A172 (cell line): ENCODE results near the gene KIAA0040. TPM values are rescaled to one million over a fixed set of nuclear protein-coding genes. Genes with fewer than 3 reads are reported as not detected.
"Not testable (repeated sequence)": the region's sequence is repeated elsewhere in the genome, so short reads cannot be mapped to it uniquely, and the experiment has no call there.

Experiments used
- DNase-seq: peaks from one replicate; pipeline ENCODE4 v3.0.0-alpha.2; 2015; ENCODE audit warnings: low spot score
- total RNA-seq: library from RNA; depleted of rRNA; stranded (reverse); fragments of >200 nt; shearing (Covaris generic); gene quantifications from 2 replicates; pipeline ENCODE4 v1.2.3, GENCODE V29; 2014

KIAA0040 gene
- total RNA-seq, 1 experiment from 2014 or later: 0.24 TPM

- no peak for DNase-seq
Measured at GRCh38 chr1:175137369-175137768, 55.2 kb downstream of the KIAA0040 start.

DNA sequence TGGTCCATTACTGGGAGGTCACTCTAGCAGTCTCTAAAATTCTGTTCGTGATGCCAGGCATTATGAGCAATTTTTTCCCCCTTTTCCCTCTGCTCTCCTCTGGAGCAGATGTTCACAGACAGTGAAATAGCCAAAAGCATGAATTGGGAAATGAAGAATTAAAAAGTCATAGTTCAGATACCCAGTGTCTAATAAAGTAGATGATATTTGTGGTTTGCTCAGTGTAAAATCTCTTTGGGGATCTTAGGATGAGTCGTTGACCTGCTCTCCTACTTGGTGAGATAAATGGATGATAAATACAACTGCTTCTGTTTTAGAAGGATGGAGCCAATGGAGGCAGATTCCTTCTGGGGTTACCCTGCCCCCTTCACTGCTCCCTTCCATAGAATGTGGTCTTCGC is 56.3 kb downstream of the KIAA0040 start:
- DNase-seq: no peak

DNA sequence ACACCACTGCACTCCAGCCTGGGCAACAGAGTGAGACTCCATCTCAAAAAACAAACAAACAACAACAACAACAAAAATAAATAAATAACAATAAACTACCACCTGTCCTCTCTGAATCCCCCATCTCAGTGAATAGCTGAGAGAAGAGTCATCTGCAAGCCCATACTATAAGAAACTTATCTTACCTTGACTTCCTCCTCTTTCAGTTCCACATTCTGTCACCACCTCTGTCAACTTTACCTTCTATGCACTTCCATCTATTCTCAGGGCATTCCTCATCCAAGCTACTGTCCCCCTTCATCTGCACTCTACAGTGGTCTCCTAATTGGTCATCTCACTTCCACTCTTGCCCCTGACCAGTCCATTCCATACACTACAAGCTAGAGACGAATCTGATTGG is 58.1 kb downstream of the KIAA0040 start:
- DNase-seq: no peak

GRCh38 chr1:175133673-175134435 is 58.7 kb downstream of the KIAA0040 start:
- DNase-seq: no peak

- DNase-seq: peak; percentile 50
Measured at GRCh38 chr1:175132436-175132835, 60.1 kb downstream of the KIAA0040 start.

DNA sequence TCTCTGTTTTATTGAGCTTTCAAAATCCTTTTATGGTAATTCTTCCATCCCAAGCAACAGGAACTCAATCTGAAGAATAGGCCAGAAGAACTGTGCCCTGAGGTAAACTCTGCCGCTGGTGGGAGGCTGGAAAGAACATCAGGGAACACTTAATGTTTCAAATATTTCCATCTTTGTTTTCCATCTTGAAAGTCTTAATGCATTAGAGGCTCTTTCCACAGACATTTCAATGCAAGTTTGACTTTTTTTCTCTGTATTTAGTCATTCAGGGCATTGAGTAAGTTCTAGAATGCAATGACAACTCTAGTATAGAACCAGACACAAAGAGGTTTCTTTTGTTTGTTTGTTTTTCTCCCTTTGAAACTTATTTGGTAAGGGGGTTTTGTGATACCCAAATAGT is 61.5 kb downstream of the KIAA0040 start:
- DNase-seq: no peak

GRCh38 chr1:175130649-175131045 is 61.9 kb downstream of the KIAA0040 start:
- DNase-seq: no peak

- DNase-seq: no peak
Measured at GRCh38 chr1:175129997-175130648, 62.5 kb downstream of the KIAA0040 start.

DNA sequence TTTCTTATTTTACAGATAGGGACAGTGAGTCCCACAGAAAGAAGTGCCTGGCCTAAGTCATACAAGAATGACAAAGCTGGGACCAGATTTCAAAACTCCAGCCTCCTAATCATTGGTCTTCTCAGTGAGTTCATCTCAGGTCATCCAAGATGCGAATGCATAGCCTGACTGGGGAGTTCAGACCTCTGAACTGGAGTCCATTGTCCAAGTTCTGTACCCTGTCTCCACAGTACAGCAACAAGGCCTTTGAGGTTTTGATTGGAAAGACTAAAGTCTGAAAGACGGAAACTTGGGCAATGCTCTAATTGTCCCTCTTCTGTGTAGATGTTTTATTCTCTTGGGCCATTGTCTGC is 63.0 kb downstream of the KIAA0040 start:
- DNase-seq: no peak

DNA sequence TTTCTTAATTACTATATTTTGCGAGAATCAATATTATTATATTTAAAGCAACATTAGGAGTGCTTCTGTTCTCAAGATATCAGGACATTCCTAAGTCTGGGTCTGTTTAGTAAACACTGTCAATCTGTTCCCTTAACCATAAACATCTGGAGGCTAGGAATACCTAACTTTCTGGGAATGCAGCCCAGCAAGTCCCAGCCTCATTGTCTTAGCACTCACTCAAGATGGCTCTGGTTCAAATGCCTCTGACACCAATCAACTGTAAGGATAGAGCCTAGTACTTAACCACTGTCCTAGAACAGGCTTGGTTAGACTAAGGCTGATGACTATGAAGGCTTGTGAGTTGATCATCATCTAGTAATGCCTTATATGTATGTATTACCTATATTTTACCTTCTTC is 63.4 kb downstream of the KIAA0040 start:
- DNase-seq: no peak

DNA sequence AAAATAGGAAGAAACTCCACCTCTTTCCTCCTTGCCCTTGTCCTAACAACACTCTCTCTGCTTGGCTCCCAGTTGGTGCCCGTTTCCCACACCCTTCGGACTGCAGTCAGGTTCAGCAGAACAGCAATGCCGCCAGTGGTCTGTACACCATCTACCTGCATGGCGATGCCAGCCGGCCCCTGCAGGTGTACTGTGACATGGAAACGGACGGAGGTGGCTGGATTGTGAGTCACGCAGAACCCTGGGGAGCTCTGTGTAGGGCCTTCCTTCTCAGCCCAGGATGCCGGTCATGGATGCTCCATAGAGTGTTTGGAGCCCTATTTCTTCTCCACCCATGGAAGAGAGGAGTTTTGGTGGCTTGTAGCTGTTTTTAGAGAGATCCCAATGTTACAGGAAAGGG is 64.1 kb downstream of the KIAA0040 start:
- no peak for DNase-seq

DNA sequence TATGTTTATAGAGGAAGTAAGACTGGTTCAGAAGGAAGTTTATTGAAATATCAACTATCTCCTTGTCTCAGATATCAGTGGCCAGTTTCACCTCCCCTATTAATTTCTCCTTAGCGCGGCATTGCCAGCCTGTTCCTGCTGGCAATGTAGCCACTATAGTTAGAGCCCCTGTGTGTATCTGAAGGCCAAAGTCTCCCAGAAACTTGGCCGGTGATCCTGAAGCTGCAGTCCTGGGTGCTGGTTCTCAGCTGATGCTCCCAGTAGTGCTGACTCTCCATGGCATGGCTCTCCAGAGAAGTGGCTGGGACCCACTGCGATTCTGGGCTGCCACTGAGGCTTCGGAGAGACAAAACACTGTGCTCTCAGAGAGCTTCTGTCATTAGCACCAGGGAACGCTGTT is 65.0 kb downstream of the KIAA0040 start:
- no peak for DNase-seq

DNA sequence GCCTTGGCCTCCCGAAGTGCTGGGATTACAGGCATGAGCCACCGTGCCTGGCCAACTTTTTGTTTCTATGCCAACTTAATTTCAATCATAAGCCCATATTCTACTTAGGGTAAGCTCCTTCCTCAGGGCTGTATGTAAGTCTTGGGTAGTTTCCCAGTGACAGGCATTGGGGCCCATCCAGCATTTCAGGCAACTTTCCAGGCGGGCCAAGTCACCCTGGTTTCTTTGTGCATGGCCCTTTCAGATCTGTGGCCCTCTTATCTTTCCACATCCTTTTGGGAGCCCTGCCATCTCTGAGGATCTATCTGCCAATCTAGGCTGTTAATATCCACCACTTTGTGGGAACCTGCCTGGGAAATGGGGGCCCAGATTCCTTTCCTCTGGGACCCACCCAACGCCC is 66.2 kb downstream of the KIAA0040 start:
- peak; percentile 28 for DNase-seq

GRCh38 chr1:175124861-175125260 is 67.7 kb downstream of the KIAA0040 start:
- no peak for DNase-seq

GRCh38 chr1:175120511-175120910 is 72.1 kb downstream of the KIAA0040 start:
- no peak for DNase-seq

DNA sequence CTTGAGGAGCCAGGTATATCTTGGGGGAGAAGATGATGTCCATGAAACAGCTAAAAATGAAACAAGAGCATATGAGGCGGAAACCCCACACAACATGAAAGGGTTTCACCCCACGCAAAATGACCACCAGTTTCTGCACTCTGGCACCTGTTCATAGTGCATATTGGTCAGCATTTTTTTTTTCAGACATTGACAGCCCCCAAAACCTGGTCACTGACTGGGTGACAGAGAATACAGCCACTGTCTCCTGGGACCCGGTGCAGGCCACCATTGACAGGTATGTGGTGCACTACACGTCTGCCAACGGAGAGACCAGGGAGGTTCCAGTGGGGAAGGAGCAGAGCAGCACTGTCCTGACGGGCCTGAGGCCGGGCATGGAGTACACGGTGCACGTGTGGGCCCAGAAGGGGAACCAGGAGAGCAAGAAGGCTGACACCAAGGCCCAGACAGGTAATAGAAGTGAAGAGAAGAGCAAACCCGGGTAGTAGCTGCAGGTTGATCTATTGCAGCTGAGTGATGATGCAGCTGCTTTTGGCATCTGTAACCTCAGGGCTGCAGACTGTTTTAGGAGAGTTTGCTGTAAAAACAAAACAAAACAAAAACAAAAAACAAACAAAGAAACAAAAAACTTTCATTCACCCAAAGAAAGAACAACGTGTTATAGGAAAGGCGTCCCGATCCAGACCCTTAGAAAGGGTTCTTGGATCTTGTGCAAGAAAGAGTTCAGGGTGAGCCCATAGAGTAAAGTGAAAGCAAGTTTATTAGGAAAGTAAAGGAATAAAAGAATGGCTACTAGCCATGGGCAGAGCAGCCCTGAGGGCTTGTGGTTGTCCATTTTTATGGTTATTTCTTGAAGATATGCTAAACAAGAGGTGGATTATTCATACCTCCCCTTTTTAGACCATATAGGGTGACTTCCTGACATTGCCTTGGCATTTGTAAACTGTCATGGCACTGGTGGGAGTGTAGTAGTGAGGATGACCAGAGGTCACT is 73.9 kb downstream of the KIAA0040 start:
- no peak for DNase-seq

- DNase-seq: no peak
Measured at GRCh38 chr1:175116903-175117302, 75.7 kb downstream of the KIAA0040 start.

DNA sequence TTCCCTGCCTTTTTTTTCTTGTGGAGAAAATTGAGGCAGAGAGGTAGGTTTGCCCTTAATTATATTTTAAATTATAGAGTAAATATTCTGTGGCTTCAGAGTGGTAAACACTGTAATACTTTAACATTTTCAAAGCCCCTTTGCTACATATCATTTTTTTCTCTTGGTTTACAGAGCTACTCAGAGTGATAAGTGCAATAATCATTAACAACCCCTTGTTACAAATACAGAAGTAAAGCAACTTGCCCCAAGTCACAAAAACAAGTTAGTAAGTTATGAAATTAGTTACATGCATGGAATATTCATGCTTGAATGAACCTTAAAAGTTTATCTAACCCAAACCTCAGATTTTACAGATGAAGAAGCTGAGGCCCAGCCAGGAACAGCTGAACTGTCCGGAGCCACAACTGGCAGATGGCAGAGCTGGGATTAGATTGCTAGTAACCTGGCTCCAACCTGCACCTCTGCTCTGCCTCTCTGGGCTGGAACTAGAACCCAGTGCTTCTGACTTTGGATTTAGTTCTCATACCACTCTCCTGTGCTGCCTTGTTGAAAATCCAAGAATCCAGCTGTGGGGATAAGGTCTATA is 76.3 kb downstream of the KIAA0040 start:
- DNase-seq: no peak

DNA sequence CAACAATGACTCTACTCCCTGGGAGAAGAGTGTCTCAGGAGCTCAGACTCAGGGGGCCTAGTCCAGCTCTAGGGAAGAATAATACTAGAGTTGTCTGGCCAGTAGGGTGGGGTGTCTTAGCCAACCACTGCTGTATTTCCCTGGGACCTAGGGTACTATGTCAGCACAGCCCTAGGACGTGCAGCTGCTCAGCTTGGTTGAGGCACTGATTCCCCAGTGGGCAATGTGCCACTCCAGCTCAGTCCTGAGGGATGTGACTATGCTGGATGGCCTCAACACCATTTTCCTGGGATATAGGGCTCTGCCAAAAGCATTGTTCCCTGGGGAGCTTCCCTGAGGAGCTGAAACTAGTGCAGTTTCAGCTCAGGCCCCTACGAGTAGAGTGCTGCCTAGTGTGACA is 77.6 kb downstream of the KIAA0040 start:
- no peak for DNase-seq

DNA sequence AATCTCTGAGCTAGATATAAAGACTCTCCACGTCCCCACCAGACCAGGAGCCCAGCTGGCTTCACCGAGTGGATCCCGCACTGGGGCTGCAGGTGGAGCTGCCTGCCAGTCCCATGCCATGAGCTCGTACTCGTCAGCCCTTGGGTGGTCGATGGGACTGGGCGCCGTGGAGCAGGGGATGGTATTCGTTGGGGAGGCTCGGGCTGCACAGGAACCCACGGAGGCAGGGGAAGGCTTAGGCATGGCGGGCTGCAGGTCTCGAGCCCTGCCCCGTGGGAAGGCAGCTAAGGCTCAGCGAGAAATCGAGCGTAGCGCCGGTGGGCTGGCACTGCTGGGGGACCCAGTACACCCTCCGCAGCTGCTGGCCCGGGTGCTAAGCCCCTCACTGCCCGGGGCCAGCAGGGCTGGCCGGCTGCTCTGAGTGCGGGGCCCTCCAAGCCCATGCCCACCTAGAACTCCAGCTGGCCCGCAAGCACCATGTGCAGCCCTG is 84.2 kb downstream of the KIAA0040 start:
- not testable (repeated sequence) for DNase-seq
